ENCODE results near the gene SUPT16H.
"Not testable (repeated sequence)": the region's sequence is repeated elsewhere in the genome, so short reads cannot be mapped to it uniquely, and the experiment has no call there.

The SUPT16H gene

DNA sequence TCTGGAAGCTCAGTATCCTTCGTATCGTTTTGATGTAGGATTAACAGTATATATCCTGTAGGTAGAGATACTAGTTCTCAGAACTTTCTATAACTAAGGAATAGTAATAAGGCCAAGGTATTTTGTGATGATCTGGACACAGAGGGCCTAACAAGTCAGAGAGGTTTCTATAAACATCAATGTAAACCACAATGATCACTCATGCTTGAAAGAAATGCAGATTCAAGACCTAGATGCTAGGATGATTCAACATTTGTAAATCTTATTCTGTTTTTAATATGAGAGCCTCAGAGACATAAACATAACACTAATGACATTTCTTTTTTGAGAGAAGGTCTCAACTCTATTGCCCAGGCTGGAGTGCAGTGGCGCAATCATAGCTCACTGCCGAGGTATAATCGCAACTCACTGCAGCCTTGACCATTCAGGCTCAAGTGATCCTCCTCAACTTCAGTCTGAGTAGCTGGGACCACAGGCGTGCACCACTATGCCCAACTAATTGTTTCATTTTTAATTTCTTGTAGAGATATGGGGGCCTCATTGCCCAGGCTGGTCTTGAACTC is 16.2 kb downstream of the SUPT16H start:
- no peak for DNase-seq

DNA sequence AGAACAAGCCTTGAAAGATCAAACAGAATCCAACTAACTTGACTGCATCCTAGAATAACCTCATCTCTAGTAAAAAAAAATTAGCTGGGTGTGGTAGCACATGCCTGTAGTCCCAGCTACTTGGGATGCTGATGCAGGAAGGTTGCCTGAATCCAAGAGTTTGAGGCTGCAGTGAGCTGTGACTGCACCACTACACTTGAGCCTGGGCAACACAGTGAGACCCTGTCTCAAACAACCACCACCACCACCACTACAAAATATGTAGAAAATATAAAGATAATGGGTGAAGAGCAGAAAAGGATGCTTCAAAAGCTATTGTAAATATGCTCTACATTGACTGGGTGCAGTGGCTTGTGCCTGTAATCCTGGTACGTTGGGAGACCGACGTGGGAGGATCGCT is 27.3 kb downstream of the SUPT16H start:
- DNase-seq = no peak

DNA sequence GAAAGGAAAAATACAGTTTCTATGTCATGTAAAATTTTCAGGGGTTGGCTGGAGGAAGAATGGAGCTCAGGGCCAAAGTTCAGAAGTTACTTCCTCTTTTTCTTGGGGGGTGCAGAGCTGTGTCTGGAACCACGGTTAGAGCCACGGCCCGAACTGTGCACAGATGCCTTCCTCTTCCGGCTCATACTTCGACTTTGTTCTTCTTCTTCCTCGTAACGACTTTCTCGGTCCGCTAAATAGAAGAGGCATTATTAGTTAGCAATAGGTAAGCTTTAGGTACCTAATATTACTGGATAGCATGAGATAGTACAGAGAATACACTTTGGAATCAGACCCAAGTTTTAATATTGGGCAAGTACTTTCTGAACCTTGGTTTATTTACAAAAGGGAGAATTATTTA is 31.2 kb downstream of the SUPT16H start:
- peak in 1 of 58 donors; percentile 2 for DNase-seq

DNA sequence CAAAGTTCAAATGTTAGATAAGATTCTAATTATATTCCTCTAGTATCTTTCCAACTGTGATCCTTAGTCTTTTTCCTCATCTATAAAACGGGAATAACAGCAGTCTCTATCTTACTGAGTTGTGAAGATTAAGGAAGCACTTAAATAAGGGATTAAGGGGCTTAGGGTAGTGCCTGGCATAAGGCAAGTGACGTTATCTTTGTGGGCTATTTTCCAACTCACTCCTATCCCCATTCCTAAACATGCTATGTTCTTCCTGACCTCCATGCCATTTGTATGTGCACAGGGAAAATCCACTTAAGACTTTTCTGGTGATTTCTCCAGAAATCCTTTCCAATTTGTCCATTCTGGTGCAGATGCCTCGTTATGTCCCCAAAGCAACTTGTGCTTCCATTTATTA is 33.3 kb downstream of the SUPT16H start:
- DNase-seq = no peak

DNA sequence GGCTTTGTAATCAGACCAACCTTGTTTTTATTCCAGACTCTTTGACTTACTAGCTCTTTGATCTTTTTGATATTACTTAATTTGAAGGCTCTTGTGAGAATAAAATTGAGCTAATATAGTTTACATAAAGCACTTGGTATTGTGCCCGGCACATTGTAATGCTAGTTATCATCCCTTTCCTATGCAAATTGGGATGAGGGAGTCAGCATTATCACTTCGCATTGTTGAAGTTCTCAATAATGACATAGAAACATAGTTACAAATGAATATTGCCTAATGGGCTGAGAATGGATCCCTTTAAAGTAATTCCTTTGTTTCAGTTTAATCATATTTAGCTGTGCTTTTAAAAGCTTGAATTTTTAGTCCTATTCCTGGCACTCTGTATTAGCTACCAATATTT is 36.6 kb downstream of the SUPT16H start:
- no peak for DNase-seq

DNA sequence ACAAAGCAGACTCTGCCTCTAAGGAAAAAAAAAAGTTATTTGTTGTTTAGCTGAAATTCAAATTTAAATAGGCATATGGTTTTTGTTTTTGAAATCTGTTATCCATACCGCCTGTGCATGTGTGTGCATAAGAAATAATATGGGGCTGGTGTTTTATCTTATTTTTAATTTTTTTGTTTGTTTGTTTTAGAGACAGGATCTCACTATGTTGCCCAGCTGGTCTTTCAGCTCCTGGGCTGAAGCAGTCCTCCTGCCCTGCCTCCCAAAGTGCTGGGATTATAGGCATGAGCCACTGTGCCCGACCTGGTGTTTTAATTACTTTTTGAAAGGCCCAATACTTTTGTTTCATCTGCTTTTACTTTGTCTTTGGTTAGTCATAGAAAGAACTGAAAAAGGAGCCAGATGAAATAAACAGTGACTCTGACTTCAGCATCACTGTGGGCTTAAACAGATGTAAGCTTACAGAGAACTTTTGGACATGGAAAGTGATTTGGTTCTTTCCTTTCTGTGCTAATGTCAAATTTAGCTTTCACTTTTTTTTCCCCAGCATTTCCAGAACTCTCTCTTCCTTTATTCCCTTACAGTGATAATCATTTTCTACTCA is 37.2 kb downstream of the SUPT16H start:
- no peak for DNase-seq

DNA sequence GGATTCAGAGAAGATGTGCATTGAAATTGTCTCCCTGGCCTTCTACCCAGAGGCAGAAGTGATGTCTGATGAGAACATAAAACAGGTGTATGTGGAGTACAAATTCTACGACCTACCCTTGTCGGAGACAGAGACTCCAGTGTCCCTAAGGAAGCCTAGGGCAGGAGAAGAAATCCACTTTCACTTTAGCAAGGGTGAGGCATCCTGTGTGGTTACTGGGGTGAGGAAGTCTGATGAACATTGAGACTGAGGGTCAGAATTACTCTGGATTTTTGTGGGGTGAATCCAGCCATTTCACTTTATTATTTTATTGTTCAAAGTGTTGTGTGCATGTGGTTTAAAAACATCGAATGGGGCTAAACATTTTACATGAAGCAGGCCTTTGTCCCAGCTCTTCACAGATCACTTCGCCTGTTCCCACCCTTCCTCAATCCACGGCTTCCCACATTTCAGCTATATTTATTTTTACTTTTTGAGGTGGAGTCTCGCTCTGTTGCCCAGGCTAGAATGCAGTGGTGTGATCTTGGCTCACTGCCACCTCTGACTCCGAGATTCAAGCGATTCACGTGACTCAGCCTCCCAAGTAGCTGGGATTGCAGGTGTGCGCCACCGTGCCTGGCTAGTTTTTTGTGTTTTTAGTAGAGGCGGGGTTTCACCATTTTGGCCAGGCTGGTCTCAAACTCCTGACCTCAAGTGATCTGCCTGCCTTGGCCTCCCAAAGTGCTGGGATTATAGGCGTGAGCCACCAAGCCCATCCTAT is 40.6 kb downstream of the SUPT16H start:
- DNase-seq = no peak

DNA sequence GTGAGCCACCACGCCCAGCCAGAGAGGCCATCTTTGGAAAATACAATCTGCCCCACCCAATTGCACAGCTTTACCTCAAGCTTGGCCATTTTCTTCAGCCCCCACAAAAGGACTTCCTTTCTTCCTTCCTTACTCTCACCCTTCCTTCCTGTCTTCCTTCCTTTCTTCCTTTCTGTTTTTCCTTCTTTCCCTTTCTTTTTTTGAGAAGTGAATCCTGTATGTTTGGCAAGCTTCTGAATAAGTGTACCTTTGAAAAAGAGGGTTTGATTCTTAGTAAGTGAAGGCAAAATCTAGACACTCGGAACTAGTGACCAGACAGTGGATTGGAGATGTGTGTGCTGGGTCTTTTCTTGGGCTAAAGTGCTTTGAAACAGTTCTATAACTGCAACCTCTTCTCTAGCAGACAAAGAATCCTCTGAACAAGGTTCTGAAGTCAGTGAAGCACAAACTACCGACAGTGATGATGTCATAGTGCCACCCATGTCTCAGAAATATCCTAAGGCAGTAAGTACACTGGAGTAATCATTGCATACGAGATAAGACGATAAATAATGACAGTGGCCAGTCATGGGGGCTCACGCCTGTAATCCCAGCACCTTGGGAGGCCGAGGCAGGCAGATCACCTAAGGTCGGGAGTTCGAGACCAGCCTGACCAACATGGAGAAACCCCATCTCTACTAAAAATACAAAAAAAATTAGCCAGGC is 49.5 kb downstream of the SUPT16H start:
- DNase-seq = no peak

DNA sequence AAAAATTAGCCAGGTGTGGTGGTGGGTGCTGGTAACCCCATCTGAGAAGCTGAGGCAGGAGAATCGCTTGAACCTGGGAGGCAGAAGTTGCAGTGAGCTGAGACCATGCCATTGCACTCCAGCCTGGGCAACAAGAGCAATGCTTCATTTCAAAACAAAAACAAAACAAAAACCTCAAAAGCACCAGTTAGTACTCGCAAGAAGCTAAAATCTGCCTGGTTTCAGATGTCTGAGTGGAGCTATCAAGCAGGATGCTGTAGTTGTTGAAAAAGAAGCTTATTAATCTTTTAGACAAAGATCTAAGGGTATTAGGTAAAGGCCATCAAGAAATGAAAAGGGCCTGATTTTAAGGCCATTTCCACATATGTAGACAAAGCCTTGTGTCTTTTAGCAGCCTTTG is 50.9 kb downstream of the SUPT16H start:
- no peak for DNase-seq

DNA sequence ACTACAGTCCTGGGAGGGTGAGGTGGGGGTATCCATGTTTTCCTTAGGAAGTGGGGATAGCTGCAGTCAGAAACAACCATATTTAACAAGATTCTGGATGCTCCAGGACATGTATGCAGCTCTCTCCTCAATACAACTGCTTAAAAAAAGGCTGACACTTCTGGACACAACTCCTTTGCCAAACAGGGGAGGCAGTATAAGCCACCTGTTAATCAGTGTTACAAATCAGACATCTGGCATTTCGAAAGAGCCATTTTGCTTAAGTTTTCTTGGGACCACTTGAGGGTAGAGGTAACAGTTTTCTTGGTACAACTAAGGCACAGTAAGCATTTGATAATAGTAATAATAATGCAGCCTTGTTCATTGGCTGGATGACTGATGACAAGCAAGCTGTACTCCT is 56.8 kb downstream of the SUPT16H start:
- no peak for DNase-seq

DNA sequence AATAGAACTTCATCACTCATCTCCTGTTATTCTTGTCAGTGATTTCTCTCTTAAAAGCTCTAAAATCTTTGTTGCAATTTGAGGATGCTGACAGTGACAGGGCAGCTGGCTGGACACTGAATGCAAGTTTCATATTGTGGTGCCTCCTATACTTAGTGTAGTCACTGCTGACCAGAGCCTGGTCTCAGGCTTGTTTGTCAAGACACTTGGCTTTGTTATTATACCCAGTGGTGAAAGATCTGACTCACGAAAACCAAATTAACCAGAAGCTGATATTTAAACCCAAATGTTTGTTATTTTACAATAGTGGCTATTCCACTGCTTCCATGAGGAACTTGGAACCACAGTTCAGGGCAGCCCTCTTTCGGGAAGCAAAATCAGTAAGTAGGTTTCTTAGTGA is 61.1 kb downstream of the SUPT16H start:
- no peak for DNase-seq

DNA sequence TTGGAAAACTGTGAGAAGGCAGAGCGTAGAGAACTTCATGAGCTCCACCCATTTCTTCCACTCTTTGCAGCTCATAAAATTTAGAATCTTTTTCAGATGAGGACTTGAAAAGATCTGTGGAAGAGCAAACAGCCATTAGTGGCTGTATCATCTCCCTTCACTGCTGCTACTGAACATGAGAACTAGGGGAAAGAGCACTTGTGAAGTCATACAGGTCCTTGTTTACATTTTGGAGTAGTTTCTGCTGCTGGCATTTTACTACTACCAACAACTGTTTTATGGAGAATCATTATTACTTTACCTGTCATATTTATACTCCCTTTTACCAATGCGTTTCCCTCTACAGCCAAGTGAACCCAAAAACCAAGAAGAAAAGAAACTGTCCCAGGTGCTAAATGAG is 62.9 kb downstream of the SUPT16H start:
- DNase-seq = no peak

DNA sequence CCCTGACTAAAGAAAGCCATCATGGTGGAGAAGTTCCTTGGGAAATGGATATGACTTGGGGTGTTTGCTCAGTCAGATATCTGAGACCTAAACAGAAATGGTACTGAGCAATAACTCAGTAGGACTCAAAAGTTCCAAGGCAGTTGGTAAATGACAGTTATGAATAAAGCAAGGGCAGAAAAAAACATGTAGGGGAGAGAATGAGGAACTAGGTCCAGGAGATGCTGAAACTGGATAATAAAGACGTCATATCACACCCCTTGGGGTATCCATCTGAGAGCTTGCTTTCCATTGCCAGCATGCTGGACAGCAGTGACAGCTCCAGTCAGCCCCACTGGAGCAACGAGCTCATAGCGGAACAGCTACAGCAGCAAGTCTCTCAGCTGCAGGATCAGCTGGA is 66.4 kb downstream of the SUPT16H start:
- peak in 2 of 58 donors; percentile 1 to 7 for DNase-seq

DNA sequence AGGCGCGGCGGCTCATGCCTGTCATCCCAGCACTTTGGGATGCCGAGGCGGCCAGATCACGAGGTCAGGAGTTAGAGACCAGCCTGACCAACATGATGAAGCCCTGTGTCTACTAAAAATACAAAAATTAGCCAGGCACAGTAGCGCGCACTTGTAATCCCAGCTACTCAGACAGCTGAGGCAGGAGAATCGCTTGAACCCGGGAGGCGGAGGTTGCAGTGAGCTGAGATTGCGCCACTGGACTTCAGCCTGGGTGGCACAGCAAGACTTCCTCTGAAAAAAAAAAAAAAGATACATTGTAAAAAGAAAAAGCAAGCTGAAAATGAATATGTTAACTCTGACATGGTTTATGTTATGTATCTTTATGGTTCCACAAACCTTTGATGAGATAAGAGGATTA is 70.3 kb downstream of the SUPT16H start:
- no peak for DNase-seq

DNA sequence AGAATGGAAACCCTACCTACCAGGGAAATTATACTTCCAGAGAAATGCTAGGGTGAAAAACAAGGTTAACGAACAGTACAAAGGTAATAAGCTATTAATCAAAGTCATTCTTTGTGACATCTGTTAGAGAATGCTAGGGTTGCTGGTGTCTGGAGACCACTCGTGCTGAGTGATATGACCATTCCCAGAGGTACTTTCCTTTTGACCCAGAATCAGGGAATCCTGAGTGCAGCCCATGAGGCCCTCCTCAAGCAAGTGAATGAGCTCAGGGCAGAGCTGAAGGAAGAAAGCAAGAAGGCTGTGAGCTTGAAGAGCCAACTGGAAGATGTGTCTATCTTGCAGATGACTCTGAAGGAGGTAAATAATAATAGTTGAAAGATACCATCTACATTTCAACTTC is 72.2 kb downstream of the SUPT16H start:
- no peak for DNase-seq

DNA sequence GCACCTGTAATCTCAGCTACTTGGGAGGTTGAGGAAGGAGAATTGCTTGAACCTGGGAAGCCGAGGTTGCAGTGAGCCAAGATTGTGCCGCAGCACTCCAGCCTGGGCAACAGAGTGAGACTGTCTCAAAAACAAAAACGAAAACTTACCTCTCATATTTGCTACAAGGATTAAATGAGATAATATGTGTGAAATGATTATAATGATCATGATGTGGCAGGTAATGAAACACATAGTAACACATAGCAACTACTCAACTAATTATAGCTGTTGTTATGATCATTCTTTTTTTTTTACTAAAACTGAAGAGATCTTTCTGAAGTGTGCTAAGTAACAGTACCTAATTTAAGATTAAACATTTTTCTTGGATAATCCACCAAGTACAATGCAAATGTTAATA is 73.9 kb downstream of the SUPT16H start:
- DNase-seq = no peak

DNA sequence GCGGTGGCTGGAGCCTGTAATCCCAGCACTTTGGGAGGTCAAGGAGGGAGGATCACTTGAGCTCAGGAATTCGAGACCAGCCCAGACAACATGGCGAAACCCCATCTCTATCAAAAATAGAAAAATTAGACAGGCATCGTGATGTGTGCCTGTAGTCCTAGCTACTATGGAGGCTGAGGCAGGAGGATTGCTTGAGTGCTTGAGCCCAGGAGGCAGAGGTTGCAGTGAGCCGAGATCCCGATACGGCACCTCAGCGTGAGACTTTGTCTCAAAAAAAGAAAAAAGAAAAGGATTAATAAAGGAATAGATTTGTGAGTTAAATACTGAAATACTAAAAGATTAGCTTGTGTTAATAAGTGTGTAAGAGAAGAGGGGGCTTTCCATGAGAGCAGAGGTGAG is 74.6 kb downstream of the SUPT16H start:
- no peak for DNase-seq

DNA sequence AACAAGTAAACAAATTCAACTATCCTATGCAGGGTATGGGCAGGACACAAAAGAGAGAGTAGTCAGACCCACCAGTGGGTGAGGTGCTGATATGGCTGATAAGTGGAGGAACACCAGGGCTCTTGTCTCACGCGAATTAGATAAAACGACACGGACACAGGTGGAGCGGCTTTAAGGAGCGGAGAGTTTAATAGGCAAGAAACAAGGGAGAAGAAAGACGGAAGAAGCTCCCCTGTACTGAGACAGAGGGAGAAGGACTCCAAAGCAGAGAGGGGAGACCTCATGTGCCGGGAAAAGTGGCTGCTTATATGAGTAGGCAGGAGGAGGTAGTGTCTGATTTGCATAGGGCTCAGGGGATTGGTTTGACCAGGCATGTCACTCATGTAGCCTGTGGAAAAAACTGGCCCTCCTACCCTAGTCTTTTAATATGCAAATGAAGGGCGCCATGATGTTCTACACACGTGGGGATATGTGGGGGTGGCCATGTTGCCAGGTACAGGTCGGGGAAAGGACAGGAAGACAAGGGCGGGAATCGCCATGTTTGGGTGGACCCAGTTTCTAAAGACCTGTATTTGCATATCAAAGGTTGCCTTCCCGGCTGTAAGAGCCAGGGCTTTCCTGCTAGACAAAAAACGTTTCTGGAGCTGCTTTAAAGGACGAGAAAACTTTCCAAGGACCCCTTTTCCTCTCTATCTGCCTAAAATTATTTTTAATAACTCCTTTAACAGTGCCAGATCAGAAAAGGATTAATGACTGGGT is 75.2 kb downstream of the SUPT16H start:
- DNase-seq = peak in 54 of 58 donors; percentile 2 to 84 (median 50)

DNA sequence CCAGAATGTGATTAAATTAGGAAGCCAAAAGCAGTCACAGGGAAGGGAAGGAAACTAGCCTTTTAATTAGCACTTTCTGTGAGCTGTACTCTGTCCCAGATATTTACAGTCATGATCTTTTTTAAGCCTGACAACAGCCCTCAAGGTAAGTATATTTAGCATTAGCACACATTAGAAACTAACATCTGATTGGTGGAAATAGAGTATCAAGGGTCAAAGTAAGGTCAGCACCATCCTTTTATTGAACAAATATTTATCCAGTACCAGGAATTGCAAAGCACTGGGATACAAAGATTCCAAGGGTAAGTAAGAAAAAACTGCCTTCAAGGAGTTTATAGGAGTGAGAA is 75.7 kb downstream of the SUPT16H start:
- DNase-seq = no peak

DNA sequence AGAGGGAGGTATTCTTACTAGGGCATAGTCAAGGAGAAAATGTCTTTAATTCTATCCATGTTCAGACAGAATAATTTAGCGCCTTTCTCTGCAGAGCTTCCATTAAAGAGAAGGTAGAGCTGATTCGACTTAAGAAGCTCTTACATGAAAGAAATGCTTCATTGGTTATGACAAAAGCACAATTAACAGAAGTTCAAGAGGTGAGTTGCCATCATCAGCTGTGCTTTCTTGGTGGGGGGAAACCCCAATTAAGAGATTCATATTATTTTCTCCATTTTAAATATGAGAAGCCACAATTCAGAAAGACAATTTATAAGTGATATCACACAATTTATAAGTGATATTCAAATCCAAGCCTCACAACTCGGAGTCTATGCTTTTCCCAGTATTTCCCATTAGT is 76.2 kb downstream of the SUPT16H start:
- DNase-seq = no peak

DNA sequence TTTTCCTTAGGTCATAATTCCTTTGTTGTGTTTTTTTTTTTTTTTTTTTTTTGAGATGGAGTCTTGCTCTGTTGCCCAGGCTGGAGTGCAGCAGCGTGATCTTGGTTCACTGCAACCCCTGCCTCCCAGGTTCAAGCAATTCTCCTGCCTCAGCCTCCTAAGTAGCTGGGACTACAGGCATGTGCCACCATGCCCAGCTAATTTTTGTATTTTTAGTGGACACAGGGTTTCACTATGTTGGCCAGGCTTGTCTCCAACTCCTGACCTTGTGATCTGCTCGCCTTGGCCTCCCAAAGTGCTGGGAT is 81.0 kb downstream of the SUPT16H start:
- DNase-seq = not testable (repeated sequence)

Data from anterior cingulate cortex (tissue), 58 donors.